ENCODE results near the gene RNF152. TPM values are rescaled to one million over a fixed set of nuclear protein-coding genes. Genes with fewer than 3 reads are reported as not detected.
A peak's percentile ranks its signal among the peaks of the same experiment; 100 is the strongest.

Gene RNF152
- polyA plus RNA-seq, 1 of the 3 experiments (the other 2 are of a cell fraction), result 6.6 TPM

DNA sequence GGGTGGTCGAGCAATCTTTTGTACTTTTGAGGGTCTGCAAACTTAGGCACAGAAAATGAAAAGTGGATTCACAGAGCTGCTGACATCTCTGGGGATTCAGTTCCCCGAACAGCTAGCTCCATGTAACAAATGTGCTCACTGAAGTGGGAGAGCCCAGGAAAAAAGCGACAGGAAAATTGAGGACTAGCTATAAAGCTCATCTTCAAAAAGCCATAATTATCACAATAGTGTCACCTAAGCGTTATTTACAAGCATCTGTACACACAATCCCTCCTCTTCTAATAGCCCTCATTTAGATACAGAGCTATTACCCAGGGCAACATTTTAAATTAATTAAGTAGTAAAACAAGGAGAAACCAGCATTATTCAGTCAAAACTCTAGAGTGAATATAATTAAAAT is 36.1 kb downstream of the RNF152 start:
- Histone ChIP-seq H3K4me2 (0 out of 2 replicates have a peak overlapping the region, but pooled peaks have one; percentile 66), H3K9ac (no peak overlapping the region), H4K20me1 (ENCODE audit: insufficient read depth) (peaks cover 93% of the 10 kb centered on the region), H3F3A (replicated peaks; ENCODE audit: insufficient read depth) (peaks cover 31% of the 10 kb centered on the region), H2AFZ (ENCODE audit: low read depth) (no peak overlapping the region), H3K9me2 (no peaks in the 10 kb centered on the region), H3K4me1 (ENCODE audit: control insufficient read depth in 1 of 2, insufficient read depth in 2 of 2, low read depth in 1 of 2, low read length in 1 of 2) (peaks cover 33 to 56% of the 10 kb centered on the region in 2 experiments), H3K27ac (ENCODE audit: low read depth in 2 of 2, low read length in 1 of 2) (peak overlapping the region; percentile 83 to 95; a peak in 3 of 4 replicates), H3K27me3 (ENCODE audit: insufficient read depth) (no peaks in the 10 kb centered on the region), H3K79me2 (ENCODE audit: insufficient read depth) (peaks cover 100% of the 10 kb centered on the region), H3K9me3 (no peaks in the 10 kb centered on the region), H3K36me3 (replicated peaks in 1 of 2; ENCODE audit: control insufficient read depth in 1 of 2, insufficient read depth in 2 of 2, low read length in 1 of 2) (peaks cover 5 to 13% of the 10 kb centered on the region in 2 experiments), H3K4me3 (ENCODE audit: low read depth in 2 of 2, low read length in 1 of 2) (no peak overlapping the region)
- DNase-seq, result no peak
- TF ChIP-seq NRF1 (IDR thresholded peaks at IDR 0.05; ENCODE audit: low read depth, low read length) (no peak), FOXM1 (IDR thresholded peaks at IDR 0.05; ENCODE audit: low read depth) (no peak)
- CTCF ChIA-PET, result interaction anchor here (1.0 to 3.7 kb wide), 4 partner anchors 8 to 40 kb away, joined by 3 to 26 read pairs (median 6); no protein-coding TSS in a partner anchor
- POLR2A ChIA-PET, result interaction anchor here (0.8 to 3.3 kb wide), 2 partner anchors 26 to 36 kb away, joined by 3 to 22 read pairs; partner anchors contain the start of gene RNF152
- WGBS (ENCODE audit: low lambda C conversion rate), result 81% methylated on average over 4 of the region's 4 CpGs

DNA sequence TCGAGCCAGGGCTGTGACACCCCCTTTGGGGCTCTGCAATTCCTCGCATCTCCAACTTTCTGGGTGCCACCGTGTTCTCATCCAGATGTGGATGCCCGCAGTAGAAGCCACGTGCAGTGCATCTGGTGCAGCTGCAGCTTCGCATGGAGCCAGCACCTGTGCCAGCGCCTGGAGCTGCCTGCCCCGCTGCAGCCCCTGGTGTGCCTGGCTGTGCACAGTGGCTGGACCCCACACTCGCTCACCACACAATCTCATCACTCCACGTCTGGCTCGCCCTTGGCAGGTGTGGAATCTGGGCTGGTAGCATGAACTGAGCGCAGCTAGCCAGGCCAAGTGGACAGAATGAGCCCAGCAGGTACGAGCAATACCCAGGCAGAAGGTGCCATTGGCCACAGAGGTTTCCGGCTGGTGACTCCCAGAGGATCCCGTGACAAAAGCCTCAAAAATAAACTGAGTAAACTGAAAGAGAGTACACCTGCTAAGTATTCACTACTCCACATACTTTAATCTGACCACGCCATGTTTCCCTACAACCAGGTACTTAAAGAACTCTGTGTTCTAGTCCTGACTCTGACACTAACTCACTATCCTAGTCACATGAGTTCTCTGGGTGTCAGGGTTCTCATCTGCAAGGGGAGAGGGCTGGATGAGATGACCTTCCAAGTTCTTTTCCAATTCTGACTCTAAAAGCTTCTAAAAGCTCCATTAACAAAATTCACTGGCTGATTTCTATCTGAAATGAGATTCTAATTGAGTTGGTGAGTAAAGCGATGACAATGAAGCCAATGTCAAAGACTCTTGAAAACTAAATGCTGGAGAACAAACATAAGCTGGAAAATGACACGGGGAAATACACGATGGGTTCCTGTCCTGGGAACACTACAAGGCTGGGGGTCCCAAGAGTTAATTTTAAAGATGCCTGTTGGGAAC is 37.1 kb downstream of the RNF152 start:
- CTCF ChIA-PET, result interaction anchor here (0.9 to 3.7 kb wide), 12 partner anchors 9 to 220 kb away, joined by 3 to 26 read pairs (median 4); no protein-coding TSS in a partner anchor
- TF ChIP-seq SIN3A (IDR thresholded peaks at IDR 0.05; ENCODE audit: borderline replicate concordance, low read depth, low read length), result no peak
- TF ChIP-seq, protein P1, sequence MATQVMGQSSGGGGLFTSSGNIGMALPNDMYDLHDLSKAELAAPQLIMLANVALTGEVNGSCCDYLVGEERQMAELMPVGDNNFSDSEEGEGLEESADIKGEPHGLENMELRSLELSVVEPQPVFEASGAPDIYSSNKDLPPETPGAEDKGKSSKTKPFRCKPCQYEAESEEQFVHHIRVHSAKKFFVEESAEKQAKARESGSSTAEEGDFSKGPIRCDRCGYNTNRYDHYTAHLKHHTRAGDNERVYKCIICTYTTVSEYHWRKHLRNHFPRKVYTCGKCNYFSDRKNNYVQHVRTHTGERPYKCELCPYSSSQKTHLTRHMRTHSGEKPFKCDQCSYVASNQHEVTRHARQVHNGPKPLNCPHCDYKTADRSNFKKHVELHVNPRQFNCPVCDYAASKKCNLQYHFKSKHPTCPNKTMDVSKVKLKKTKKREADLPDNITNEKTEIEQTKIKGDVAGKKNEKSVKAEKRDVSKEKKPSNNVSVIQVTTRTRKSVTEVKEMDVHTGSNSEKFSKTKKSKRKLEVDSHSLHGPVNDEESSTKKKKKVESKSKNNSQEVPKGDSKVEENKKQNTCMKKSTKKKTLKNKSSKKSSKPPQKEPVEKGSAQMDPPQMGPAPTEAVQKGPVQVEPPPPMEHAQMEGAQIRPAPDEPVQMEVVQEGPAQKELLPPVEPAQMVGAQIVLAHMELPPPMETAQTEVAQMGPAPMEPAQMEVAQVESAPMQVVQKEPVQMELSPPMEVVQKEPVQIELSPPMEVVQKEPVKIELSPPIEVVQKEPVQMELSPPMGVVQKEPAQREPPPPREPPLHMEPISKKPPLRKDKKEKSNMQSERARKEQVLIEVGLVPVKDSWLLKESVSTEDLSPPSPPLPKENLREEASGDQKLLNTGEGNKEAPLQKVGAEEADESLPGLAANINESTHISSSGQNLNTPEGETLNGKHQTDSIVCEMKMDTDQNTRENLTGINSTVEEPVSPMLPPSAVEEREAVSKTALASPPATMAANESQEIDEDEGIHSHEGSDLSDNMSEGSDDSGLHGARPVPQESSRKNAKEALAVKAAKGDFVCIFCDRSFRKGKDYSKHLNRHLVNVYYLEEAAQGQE (IDR thresholded peaks at IDR 0.05; ENCODE audit: low read depth, low read length), result no peak
- no peak for TF ChIP-seq MEF2A (IDR thresholded peaks at IDR 0.05; ENCODE audit: borderline replicate concordance, low read depth)
- peak; percentile 27 for TF ChIP-seq GATA2 (CRISPR knock-in tag; IDR thresholded peaks at IDR 0.05)
- TF ChIP-seq, protein P2, sequence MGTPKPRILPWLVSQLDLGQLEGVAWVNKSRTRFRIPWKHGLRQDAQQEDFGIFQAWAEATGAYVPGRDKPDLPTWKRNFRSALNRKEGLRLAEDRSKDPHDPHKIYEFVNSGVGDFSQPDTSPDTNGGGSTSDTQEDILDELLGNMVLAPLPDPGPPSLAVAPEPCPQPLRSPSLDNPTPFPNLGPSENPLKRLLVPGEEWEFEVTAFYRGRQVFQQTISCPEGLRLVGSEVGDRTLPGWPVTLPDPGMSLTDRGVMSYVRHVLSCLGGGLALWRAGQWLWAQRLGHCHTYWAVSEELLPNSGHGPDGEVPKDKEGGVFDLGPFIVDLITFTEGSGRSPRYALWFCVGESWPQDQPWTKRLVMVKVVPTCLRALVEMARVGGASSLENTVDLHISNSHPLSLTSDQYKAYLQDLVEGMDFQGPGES (IDR thresholded peaks at IDR 0.05; ENCODE audit: low read depth, low read length), result no peak
- TF ChIP-seq YY1 (IDR thresholded peaks at IDR 0.05; ENCODE audit: low read depth), result no peak
- 0 out of 2 replicates have a peak, but pooled peaks have one; percentile 11 for TF ChIP-seq RCOR1 (IDR thresholded peaks at IDR 0.05; ENCODE audit: low read length)
- no peak for TF ChIP-seq RXRA (IDR thresholded peaks at IDR 0.05; ENCODE audit: borderline replicate concordance, low read depth)
- TF ChIP-seq, protein P3, sequence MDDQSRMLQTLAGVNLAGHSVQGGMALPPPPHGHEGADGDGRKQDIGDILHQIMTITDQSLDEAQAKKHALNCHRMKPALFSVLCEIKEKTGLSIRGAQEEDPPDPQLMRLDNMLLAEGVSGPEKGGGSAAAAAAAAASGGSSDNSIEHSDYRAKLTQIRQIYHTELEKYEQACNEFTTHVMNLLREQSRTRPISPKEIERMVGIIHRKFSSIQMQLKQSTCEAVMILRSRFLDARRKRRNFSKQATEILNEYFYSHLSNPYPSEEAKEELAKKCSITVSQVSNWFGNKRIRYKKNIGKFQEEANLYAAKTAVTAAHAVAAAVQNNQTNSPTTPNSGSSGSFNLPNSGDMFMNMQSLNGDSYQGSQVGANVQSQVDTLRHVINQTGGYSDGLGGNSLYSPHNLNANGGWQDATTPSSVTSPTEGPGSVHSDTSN (IDR thresholded peaks at IDR 0.05), result no peak
- no peak for TF ChIP-seq ELF1 (IDR thresholded peaks at IDR 0.05)
- TF ChIP-seq, protein P4, sequence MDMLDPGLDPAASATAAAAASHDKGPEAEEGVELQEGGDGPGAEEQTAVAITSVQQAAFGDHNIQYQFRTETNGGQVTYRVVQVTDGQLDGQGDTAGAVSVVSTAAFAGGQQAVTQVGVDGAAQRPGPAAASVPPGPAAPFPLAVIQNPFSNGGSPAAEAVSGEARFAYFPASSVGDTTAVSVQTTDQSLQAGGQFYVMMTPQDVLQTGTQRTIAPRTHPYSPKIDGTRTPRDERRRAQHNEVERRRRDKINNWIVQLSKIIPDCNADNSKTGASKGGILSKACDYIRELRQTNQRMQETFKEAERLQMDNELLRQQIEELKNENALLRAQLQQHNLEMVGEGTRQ (IDR thresholded peaks at IDR 0.05; ENCODE audit: borderline replicate concordance, low read depth, low read length), result no peak
- TF ChIP-seq GABPA (IDR thresholded peaks at IDR 0.05; ENCODE audit: low read depth), result no peak
- TF ChIP-seq, protein P5, sequence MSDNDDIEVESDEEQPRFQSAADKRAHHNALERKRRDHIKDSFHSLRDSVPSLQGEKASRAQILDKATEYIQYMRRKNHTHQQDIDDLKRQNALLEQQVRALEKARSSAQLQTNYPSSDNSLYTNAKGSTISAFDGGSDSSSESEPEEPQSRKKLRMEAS (IDR thresholded peaks at IDR 0.05; ENCODE audit: low read depth), result no peak
- no peak for TF ChIP-seq EZH2phosphoT487 (IDR thresholded peaks at IDR 0.05; ENCODE audit: borderline replicate concordance, low read depth)
- TF ChIP-seq EP300 (IDR thresholded peaks at IDR 0.05; ENCODE audit: borderline replicate concordance in 1 of 2, low read depth in 1 of 2, low read length in 1 of 2), result peak in 1 of 2 experiments; percentile 66; a peak in 2 of 4 replicates

More for the DNA sequence above, 37.1 kb downstream of the RNF152 start:
- H3K4me2 ChIP-seq, result peak overlapping the region; percentile 66
- DNase-seq, result peak; percentile 49
- peaks cover 33% of the 10 kb centered on the region for H3F3A ChIP-seq (replicated peaks; ENCODE audit: insufficient read depth)
- peak overlapping the region in 1 of 2 experiments; percentile 6; a peak in 1 of 4 replicates for H3K4me3 ChIP-seq (ENCODE audit: low read depth in 2 of 2, low read length in 1 of 2)
- H3K9me3 ChIP-seq, result no peaks in the 10 kb centered on the region
- no peak overlapping the region for H2AFZ ChIP-seq (ENCODE audit: low read depth)
- peak overlapping the region; percentile 83 to 95; a peak in 3 of 4 replicates for H3K27ac ChIP-seq (ENCODE audit: low read depth in 2 of 2, low read length in 1 of 2)
- no peaks in the 10 kb centered on the region for H3K27me3 ChIP-seq (ENCODE audit: insufficient read depth)
- 42% methylated on average over 16 of the region's 19 CpGs for WGBS (ENCODE audit: low lambda C conversion rate)
- H3K9me2 ChIP-seq, result no peaks in the 10 kb centered on the region
- H4K20me1 ChIP-seq (ENCODE audit: insufficient read depth), result peaks cover 91% of the 10 kb centered on the region
- POLR2A ChIA-PET, result interaction anchor here (0.7 to 3.3 kb wide), 4 partner anchors 24 to 37 kb away, joined by 3 to 22 read pairs (median 4); partner anchors contain the start of gene RNF152
- peaks cover 5 to 11% of the 10 kb centered on the region in 2 experiments for H3K36me3 ChIP-seq (replicated peaks in 1 of 2; ENCODE audit: control insufficient read depth in 1 of 2, insufficient read depth in 2 of 2, low read length in 1 of 2)
- peaks cover 33 to 64% of the 10 kb centered on the region in 2 experiments for H3K4me1 ChIP-seq (ENCODE audit: control insufficient read depth in 1 of 2, insufficient read depth in 2 of 2, low read depth in 1 of 2, low read length in 1 of 2)
- H3K79me2 ChIP-seq (ENCODE audit: insufficient read depth), result peaks cover 99% of the 10 kb centered on the region
- no peak overlapping the region for H3K9ac ChIP-seq
